UCSD-AML1 (cell line): ENCODE results near the gene SLC35G6.
"Not testable (repeated sequence)": the region's sequence is repeated elsewhere in the genome, so short reads cannot be mapped to it uniquely, and the experiment has no call there.

Experiments used
- DNase-seq: peaks from one replicate; lab custom pipeline; 2025; ENCODE audit not compliant: unreplicated experiment; lab: John Stamatoyannopoulos, UW

SLC35G6 gene

GRCh38 chr17:7459961-7460545, 21.2 kb upstream of the SLC35G6 start:
- DNase-seq = no peak

- no peak for DNase-seq
These were observed 20.2 kb upstream of the SLC35G6 start for GRCh38 chr17:7460850-7461660.

DNA sequence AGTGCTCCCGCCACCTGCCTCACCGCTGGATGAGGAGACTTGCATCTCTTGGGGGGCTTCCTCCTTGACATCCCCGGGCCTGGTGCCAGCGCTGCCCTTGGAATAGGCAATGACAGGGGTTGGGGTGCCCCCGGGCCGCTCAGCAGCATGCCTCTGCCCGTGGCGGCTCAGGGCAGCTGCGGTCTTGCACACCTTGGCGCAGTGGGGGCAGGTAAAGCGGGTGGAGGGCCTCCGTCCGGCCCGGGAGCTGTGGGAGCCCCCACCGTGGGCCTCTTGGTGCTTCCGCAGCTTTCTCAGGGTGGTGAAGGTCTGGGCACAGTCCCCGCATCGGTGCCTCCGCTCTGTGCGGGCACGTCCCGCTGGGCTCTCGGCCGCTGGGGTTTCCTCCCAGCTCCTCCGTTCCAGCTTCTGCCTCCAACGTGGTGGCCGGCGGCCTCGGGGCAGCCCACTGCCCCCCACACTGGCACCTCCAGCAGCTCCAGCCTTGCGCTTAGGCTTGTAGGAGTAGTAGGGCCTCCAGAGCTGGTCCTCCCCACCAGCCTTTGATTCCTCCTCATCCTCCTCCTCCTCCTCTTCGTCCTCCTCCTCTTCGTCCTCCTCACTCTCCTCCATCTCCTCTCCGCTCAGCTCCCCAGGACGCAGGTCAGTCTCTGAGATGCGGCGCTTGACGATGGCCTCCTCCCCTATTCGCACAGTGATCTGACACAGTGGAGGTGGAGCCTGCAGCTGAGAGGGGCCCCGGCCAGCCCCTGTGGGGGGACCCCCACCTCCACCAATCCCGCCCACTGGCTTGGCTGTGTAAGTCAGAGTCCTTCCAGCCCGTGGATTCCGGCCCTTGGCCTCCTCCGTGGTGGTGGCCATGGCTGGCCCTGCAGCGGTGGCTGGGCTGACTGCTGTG, 18.5 kb upstream of the SLC35G6 start:
- no peak for DNase-seq

GRCh38 chr17:7463372-7463846, 17.8 kb upstream of the SLC35G6 start:
- no peak for DNase-seq

GRCh38 chr17:7464081-7464480, 17.2 kb upstream of the SLC35G6 start:
- no peak for DNase-seq

GRCh38 chr17:7465597-7466275, 15.5 kb upstream of the SLC35G6 start:
- DNase-seq = no peak

DNA sequence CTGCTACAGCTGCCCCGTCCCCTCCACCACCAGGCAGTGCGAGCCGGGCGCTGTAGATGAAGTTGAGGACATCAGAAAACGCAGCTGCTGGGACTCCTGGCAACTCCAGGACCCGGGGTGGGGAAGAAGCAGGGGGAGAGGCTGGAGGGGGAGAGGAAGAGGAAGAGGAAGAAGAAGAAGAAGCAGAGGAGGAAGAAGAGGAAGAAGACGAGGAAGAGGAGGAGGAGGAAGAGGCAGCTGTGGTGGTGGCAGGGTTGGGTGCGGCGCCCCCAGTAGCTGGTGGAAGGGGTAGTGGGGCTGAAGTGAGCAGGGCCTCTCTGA, 15.0 kb upstream of the SLC35G6 start:
- no peak for DNase-seq

DNA sequence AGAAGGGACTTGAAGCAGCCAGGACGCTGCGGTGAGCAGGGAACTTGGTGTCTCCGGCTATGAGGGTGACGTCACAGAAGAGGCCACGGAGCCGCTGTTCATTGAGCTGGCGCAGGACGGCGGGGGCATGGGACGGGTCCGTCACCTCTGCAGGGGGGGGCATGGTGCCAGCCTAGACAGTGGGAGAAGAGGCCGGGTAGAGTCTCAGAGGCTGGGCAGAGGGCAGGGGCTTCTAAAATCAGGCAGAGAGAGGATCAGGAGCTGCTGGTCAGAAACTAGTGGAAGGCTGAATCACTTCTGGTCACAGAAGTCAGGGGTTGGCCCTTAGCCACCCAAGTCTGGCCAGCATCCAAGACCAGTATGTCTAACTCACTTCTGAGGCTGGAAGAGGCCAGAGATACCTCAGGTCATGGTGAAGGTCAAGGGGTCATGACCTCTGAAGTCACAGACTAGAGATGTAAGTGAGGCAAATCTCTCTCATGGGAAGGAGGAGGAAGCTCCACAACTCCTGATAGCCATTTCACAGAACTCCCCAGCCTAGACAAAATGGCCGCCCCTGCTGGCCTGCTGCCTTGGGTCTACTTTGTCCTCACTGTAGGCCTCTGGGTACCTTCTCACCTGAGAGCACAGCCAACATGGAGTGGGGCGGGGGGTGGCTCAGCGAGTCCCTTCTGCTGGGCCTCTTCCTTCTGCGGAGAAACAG, 14.5 kb upstream of the SLC35G6 start:
- DNase-seq = no peak

DNA sequence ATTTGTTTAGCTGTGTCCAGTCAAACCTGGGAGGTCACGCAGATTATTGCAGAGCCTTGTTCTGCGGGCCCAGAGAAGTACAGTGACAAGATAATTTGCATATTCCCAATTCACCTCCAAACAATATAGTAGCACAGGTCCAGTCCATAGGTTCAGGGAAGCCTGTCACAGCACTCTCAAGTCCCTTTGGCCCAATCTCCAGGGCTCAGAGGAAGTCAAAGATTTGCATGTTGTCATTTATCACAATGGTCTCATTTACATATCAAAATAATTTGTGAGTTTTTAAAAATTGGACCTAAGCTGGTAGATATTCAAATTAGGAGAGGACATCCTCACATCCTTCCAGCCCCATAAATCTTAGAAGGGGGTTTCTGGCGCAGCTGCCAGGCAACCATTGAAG, 13.7 kb upstream of the SLC35G6 start:
- DNase-seq = no peak

GRCh38 chr17:7468290-7468689, 13.0 kb upstream of the SLC35G6 start:
- DNase-seq = no peak

GRCh38 chr17:7468804-7469389, 12.3 kb upstream of the SLC35G6 start:
- no peak for DNase-seq

GRCh38 chr17:7469843-7470242, 11.4 kb upstream of the SLC35G6 start:
- not testable (repeated sequence) for DNase-seq

GRCh38 chr17:7470457-7470973, 10.7 kb upstream of the SLC35G6 start:
- not testable (repeated sequence) for DNase-seq

DNA sequence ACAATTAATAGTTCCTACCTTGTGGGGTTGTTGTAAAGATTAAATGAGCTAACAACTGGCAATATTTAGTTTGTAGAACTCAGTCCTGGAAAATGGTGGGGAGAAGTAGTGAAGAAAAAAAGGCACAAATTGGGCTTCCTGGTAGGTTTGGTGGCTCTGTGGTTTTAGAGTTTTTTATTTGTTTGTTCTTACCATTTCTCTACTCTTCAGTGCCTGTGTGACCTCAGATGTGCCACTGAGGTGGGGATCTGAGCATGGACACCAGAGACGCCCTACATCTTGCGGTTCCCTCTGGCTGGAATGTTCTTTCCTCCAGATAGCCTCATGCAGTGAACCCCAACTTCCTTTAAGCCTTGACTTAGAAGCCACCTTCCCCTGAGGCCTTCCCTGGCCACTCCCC, 9.5 kb upstream of the SLC35G6 start:
- DNase-seq = no peak

DNA sequence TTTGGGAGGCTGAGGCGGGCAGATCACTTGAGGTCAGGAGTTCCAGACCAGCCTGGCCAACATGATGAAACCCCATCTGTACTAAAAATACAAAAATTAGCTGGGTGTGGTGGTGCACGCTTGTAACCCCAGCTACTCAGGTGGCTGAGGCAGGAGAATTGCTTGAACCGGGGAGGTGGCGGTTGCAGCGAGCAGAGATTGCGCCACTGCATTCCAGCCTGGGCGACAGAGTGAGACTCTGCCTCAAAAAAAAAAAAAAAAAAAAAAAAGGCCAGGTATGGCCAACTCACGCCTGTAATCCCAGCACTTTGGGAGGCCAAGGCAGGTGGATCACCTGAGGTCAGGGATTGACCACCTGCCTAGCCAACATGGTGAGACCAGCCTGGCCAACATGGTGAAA, 6.5 kb upstream of the SLC35G6 start:
- DNase-seq = not testable (repeated sequence)

- DNase-seq = no peak
These were observed 5.4 kb upstream of the SLC35G6 start for GRCh38 chr17:7475764-7476422.

DNA sequence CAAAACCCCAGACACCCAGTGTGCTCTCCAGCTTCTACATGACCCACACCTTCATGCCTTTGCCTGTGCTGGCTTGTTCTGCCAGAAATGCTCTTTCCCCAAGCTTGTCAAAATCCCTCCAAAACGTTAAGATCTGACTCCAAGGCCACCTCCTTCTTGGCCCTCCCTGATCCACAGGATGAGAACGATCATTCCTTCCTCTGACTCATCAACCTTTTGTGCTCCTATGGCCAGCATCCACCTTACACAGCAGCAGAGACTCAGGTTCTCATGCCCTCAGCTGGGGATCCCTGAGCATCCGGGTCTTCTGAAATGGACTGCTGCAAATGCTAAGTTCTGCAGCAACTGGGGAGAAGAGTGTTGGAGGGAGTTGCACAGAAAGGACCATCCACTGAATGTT, 4.8 kb upstream of the SLC35G6 start:
- no peak for DNase-seq

DNA sequence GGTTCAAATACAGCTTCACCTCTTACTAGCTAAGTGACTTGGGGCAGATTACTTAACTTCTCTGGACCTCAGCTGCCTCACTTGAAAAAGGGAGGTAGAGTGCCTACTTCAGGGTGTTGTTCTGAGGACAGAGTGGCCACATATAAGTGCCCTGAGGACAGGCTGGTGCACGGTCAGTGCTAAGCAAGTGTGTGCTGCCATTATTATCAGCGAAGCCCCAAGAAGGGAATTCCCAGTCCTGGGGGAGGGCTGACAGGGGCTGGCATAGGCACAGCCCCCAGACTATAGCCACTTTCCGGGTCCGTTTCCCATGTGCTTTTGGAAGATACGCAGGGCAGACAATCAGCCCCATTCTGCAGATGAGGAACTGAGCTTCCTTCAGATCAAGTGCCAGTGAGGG, 4.3 kb upstream of the SLC35G6 start:
- no peak for DNase-seq
